ENCODE data around the gene PANK2.
"Not testable (repeated sequence)": the region's sequence is repeated elsewhere in the genome, so short reads cannot be mapped to it uniquely, and the experiment has no call there.

PANK2 gene

DNA sequence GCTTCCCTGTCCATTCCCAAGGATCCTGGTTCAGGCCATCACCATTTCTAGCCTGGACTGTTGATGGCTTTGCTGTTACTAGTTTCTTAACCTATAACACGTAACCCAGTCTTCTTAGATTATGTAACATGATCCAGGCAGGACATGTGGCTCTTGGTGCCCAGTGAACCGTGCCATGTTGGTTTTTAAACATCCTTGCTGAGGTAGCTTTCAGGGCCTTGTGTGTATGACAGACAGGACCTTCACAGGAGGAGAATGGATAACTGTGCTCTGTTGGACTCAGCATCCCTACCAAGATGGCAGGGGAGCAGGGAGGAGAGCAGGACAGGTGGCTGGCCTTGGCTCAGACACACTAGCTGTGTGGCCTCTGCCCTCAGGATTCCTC is 46.8 kb downstream of the PANK2 start:
- DNase-seq = no peak
- TF ChIP-seq, protein P1, sequence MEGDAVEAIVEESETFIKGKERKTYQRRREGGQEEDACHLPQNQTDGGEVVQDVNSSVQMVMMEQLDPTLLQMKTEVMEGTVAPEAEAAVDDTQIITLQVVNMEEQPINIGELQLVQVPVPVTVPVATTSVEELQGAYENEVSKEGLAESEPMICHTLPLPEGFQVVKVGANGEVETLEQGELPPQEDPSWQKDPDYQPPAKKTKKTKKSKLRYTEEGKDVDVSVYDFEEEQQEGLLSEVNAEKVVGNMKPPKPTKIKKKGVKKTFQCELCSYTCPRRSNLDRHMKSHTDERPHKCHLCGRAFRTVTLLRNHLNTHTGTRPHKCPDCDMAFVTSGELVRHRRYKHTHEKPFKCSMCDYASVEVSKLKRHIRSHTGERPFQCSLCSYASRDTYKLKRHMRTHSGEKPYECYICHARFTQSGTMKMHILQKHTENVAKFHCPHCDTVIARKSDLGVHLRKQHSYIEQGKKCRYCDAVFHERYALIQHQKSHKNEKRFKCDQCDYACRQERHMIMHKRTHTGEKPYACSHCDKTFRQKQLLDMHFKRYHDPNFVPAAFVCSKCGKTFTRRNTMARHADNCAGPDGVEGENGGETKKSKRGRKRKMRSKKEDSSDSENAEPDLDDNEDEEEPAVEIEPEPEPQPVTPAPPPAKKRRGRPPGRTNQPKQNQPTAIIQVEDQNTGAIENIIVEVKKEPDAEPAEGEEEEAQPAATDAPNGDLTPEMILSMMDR (IDR thresholded peaks at IDR 0.05; ENCODE audit: low read depth, low read length) = no peak
- H3K27me3 ChIP-seq = no peaks in the 10 kb centered on the region
- no peaks in the 10 kb centered on the region for H3K4me1 ChIP-seq
- peaks cover 2% of the 10 kb centered on the region; the same call in 1 of the 2 replicates for H3K36me3 ChIP-seq
- no peak overlapping the region for H3K4me3 ChIP-seq (ENCODE audit: low read depth, low read length)
- H3K9me3 ChIP-seq = no peaks in the 10 kb centered on the region; the same call in 1 of the 2 replicates

DNA sequence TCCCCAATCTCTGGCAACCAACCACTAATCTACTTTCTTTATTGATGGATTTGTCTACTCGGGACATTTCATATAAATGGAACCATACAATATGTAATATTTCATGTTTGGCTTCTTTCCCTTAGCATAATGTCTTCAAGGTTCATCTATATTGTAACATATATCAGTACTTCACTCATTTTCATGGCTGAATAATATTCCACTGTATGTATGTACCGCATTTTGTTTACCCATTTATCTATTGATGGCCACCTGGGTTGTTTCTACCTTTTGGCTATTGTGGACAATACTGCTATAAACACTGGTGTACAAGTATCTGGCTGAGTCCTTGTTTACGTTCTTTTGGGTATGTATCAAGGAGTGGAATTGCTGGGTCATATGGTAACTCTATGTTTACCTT is 48.4 kb downstream of the PANK2 start:
- Histone ChIP-seq H3K27me3 (no peaks in the 10 kb centered on the region), H3K4me1 (no peaks in the 10 kb centered on the region), H3K4me3 (ENCODE audit: low read depth, low read length) (no peak overlapping the region), H3K36me3 (peaks cover 2% of the 10 kb centered on the region; the same call in 1 of the 2 replicates), H3K9me3 (no peaks in the 10 kb centered on the region; the same call in 1 of the 2 replicates)
- TF ChIP-seq, protein P1 (IDR thresholded peaks at IDR 0.05; ENCODE audit: low read depth, low read length) = no peak
- no peak for DNase-seq

DNA sequence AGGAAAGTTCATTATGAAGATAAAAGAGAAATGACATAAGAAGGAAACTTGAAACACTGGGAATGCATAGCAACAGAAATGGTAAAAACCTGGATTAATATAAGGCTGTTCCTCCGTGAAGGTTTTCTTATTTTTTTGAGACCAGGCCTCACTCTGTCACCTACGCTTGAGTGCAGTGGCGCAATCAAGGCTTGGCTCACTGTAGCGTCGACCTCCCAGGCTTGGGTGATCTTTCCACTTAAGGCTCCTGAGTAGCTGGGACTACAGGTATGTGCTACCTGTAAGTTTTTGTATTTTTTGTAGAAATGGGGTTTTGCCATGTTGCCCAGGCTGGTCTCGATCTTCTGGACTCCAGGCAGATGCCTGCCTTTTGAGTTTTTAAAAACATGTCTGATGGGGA is 51.7 kb downstream of the PANK2 start:
- Histone ChIP-seq H3K36me3 (peaks cover 2% of the 10 kb centered on the region; the same call in 1 of the 2 replicates), H3K9me3 (no peaks in the 10 kb centered on the region; the same call in 1 of the 2 replicates), H3K4me3 (ENCODE audit: low read depth, low read length) (no peak overlapping the region), H3K4me1 (no peaks in the 10 kb centered on the region), H3K27me3 (no peaks in the 10 kb centered on the region)
- DNase-seq = no peak
- TF ChIP-seq, protein P1 (IDR thresholded peaks at IDR 0.05; ENCODE audit: low read depth, low read length) = no peak

DNA sequence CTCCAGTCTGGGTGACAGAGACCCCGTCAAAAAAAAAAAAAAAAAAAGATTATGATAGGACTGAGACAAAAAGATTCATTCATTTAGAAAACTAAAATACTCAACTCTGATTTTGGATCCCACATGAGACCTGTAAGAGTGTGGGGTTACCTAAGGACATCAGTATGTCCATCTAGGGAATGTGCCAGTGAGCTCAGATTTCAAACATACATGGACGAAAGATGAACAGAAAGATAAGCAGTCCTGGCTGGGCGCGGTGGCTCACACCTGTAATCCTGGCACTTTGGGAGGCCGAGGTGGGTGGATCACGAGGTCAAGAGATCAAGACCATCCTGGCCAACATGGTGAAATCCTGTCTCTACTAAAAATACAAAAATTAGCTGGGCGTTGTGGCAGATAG is 57.5 kb downstream of the PANK2 start:
- H3K9me3 ChIP-seq; DNase-seq; H3K4me1 ChIP-seq; H3K4me3 ChIP-seq (ENCODE audit: low read depth, low read length); H3K36me3 ChIP-seq; H3K27me3 ChIP-seq: not testable (repeated sequence)

DNA sequence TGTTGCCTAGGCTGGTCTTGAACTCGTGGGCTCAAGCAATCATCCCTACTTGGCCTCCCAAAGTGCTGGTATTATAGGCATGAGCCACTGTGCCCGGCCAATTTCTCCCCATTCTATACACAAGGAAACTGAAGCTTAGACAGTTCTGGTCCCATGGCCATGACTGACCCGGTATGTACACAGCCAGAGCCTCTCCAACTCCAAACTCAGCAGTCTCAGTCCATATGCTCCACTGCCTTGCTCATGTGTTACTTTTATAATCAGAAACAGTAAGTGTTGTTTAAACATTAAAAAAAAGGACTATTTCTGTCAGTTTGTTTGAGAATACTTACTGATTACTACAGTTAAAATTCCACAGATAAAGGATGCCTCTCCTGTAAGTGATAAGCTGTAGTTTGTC is 75.5 kb downstream of the PANK2 start:
- TF ChIP-seq, protein P1 (IDR thresholded peaks at IDR 0.05; ENCODE audit: low read depth, low read length) = no peak
- no peaks in the 10 kb centered on the region for H3K27me3 ChIP-seq
- H3K9me3 ChIP-seq = no peaks in the 10 kb centered on the region
- H3K4me3 ChIP-seq (ENCODE audit: low read depth, low read length) = no peak overlapping the region
- H3K4me1 ChIP-seq = no peaks in the 10 kb centered on the region
- DNase-seq = no peak
- no peaks in the 10 kb centered on the region for H3K36me3 ChIP-seq

DNA sequence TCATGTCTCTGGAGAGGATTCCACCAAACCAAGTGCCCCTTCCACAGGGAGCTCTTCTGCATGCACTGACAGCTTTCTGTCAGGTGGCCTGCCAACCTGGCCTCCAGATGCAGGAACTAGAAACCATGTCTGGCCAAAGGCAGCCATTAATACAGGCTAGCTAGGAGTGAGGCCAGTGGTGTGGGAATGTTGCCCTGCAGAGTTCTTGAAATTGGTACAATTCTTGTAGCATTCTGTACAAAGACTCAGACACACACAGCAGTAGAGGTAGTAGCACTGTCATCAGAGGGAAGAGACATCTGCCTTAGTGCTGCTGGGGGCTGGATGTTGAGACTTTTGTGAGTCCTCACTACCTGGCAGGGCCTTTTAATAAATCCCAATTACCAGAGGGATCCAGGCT is 77.4 kb downstream of the PANK2 start:
- Histone ChIP-seq H3K4me1 (no peaks in the 10 kb centered on the region), H3K9me3 (no peaks in the 10 kb centered on the region), H3K4me3 (ENCODE audit: low read depth, low read length) (no peak overlapping the region), H3K36me3 (no peaks in the 10 kb centered on the region), H3K27me3 (no peaks in the 10 kb centered on the region)
- TF ChIP-seq, protein P1 (IDR thresholded peaks at IDR 0.05; ENCODE audit: low read depth, low read length) = no peak
- no peak for DNase-seq

DNA sequence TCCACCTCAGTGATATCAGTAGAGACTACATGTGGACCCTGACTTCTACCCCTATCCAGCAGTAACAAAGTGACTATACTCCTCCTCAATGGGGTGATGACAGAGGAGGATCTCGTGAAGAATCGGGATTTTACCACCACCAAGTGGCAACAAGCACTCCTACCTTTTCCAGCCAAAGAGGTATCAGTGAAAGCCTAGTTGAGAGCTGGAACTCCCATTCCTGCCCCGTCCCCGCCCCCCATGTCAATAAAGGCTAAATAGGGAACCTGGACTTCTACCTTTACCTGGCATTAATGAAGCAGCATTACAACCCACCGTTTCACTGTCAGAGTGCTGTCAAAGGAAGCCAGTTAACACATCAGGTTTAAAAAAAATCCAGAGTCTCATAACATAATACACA is 80.8 kb downstream of the PANK2 start:
- DNase-seq = no peak
- Histone ChIP-seq H3K4me1 (no peaks in the 10 kb centered on the region), H3K9me3 (no peaks in the 10 kb centered on the region), H3K4me3 (ENCODE audit: low read depth, low read length) (no peak overlapping the region), H3K36me3 (no peaks in the 10 kb centered on the region), H3K27me3 (no peaks in the 10 kb centered on the region)
- TF ChIP-seq, protein P1 (IDR thresholded peaks at IDR 0.05; ENCODE audit: low read depth, low read length) = no peak
